Ascending aorta (tissue), 1 donor: ENCODE results near the gene TBC1D4. TPM values are rescaled to one million over a fixed set of nuclear protein-coding genes. Genes with fewer than 3 reads are reported as not detected.

Experiments
- total RNA-seq: library from RNA; depleted of rRNA; stranded (reverse); fragments of >200 nt; gene quantifications from one replicate; pipeline ENCODE4 v1.1.0, GENCODE V29; 2016

The TBC1D4 gene
- total RNA-seq, 1 donor from 2014 or later = 9.5 TPM

Other genes with a start within 250 kb of the TBC1D4 start
- 36.2 TPM for gene COMMD6, start 55.7 kb upstream of the TBC1D4 start, total RNA-seq
- not detected for gene UCHL3, start 67.6 kb upstream of the TBC1D4 start, total RNA-seq
- gene LMO7, start 154.2 kb upstream of the TBC1D4 start, total RNA-seq = 176 TPM